ENCODE data around the gene CBX8.
"Not testable (repeated sequence)": the region's sequence is repeated elsewhere in the genome, so short reads cannot be mapped to it uniquely, and the experiment has no call there.

CBX8 gene

GRCh38 chr17:79777120-79777893, 19.6 kb downstream of the CBX8 start:
- DNase-seq = peak; percentile 76

DNA sequence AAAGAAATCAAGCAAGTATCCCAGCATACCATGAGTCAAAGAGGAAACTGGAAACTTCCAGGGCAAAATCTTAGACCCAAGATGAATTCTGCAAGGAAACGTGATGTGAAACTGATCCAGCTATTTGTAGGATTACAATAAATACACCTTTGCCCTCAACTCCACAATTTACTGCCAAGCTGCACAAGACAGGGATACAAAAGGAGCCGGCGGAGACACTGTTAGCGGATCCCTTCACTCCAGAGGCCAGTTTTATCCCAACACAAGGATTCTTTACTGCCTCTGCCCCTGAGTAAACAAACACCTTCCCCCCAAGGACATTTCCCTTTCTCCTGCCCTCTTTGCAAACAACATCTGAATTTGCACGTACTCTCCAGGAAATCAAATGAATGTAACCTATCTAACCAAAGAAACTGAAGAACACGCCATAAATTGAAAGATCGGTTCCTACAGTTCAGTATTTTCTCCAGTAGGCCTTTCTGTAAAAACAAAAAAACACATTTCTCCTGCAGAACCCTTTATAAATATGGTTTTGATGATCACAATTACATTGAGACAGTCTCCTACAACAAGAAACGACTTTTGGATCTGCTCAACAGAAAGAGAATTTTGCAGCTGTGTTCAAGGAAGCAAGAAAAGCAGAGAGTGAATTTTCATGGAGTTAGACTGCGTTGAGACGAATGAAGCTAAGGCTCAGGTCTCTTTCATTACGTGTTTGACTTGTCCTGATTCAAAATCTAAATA, 20.3 kb downstream of the CBX8 start:
- DNase-seq = no peak

GRCh38 chr17:79775632-79776031, 21.2 kb downstream of the CBX8 start:
- no peak for DNase-seq

- no peak for DNase-seq
Measured at GRCh38 chr17:79774561-79774975, 22.3 kb downstream of the CBX8 start.

DNA sequence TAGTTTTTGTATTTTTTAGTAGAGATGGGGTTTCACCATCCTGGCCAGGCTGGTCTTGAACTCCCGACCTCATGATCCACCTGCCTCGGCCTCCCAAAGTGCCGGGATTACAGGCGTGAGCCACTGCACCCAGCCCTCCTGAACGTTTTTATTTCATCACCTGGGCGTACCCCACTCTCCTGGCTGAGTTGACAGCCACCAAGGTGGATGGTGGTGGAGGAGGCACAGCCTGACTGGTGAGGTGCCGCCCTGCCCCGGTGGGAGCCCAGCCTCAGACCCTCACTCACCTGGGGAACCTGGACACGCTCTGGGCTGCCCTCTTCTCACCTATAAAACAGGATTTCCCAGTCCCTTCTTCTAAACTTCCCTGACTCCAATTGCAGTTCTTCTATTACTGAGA, 24.2 kb downstream of the CBX8 start:
- not testable (repeated sequence) for DNase-seq

- no peak for DNase-seq
Measured at GRCh38 chr17:79771276-79771675, 25.6 kb downstream of the CBX8 start.

DNA sequence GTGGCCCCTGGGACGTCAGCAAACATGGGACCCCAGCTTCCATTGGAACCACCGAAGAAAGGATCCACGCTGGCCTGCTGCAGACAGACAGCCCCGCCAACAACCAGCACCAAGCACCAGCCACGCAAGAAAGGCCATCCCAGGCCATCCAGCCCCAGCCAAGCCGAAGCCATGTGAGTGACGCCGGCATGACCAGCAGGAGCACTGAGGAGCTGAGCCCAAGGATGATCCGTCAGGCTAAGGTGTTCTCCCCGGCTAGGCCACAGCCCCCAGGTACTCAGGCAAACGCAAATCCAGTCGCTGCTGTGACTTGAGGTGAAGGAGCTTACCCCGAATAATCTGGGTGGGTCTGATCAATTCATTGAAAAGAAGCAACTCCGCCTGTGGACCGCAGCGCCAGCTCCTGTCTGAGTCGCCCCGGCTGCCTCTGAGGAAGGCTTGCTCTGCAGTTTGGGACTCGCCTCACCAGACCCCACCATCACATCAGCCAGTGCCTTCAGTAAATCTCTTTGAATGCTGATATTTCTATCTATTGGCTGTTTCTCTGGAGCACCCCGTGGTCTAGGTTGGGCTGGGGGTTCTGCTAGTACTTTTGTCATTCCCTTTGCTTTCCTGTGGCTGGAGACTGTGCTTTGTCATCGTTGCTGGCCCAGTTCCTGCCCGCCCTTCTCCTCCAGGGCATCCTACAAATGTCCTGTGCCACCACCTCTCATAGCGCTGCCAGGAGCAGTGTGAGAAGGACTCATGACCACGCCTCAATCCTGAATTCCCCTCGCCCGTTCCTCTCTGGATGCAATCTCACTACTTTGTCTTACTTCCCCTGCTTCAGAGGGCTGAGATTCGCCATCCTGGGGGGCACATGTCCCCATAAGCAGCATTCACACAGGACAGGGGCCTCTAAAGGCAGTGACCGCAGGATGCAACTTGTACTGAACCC, 27.0 kb downstream of the CBX8 start:
- DNase-seq = no peak

DNA sequence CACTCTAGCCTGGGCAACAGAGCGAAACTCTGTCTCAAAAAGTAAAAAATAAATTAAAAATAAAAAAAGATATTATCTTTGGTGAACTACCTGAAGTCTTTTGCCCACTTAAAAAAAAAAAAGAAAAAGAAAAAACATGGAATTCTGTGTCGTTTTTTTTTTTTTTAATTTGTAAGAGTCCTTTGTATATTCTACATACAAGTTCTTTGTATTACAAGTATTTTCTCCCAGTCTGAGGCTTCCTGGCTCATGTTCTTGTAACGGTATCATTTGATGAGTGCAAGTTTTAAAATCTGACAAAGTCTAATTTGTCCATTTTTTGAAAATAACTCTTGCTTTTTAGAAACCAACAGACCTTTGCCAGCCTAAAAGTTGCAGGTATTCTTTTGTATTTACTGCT, 31.2 kb downstream of the CBX8 start:
- DNase-seq = no peak

GRCh38 chr17:79761894-79762589, 34.8 kb downstream of the CBX8 start:
- DNase-seq = no peak

DNA sequence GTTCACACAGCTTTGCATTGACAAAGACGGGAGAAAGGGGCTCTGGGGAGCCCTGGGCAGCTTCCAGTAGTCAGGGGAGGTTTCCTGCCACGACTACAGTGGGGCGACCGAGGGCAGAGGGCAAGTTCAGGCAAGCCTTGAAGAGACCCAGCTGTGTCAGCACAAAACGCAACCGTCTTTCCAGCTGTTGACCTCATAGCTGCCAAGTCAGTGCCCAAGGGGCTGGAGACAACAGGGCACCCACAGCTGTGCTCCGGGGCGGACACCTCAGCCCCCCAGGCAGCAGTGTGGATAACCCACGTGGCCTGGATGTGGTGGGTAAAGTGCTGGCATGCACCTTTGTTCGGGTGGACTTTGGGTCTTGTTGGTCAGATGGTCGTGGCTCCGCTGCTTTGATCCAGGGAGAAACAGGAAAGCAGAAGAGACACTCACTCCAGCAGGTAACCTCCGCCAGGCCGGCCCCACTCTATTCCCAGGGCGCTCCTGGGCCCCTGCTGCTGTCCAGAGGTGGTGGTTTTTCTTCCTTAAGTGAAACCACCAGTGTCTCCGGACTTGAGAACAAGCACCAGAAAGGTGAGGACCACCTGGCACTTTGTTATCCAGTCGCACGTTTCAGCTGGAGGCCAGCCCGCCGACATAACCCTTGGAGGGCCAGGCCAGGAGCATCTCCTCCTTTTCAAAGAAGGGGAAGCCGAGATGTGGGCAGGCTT, 36.5 kb downstream of the CBX8 start:
- DNase-seq = no peak

- DNase-seq = no peak
Measured at GRCh38 chr17:79758271-79758670, 38.6 kb downstream of the CBX8 start.

DNA sequence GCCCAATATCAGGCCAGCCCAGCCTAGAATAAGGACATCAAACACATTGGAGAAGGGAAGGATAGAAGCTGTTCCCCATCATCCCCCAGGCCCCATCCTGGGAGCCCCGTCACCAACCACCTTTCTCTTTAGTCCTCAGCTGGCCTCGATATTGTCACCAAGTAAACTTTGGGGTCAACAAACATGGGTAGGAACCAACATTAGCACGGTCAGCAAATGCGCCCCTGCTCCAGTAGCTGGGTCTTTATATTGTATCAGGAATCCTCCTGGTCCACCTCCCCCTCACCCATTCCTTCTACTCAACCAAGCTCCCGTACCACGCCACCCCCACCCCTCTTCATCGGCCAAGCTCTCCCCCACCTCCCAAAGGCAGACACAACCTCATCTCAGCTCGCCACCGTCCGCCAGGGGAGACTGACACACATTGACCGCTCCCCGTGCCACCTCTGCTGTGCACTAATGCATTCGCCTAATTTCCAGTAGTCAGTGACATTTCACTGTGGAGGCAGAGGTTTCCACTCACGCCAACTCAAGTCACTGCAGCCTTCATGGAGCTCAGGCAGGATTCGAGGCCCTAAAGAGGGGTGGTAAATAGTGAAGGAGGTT, 39.6 kb downstream of the CBX8 start:
- no peak for DNase-seq

DNA sequence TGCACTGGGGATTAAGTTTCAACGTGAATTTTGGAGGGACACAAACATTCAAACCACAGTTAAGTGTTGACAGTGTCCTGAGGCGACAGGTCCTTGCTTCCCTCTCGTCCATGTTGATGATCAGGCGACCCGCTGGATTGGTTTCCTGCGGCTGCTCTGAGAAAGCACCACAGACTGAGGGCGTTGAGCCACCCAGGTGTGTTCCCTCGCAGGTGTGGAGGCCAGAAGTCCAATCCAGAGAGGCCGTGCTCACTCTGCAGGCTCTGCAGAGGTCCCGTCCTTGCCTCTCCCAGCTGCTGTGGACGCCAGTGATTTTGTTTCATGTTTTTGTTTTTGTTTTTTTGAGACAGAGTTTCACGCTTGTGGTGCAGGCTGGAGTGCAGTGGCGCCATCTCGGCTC, 41.3 kb downstream of the CBX8 start:
- no peak for DNase-seq

DNA sequence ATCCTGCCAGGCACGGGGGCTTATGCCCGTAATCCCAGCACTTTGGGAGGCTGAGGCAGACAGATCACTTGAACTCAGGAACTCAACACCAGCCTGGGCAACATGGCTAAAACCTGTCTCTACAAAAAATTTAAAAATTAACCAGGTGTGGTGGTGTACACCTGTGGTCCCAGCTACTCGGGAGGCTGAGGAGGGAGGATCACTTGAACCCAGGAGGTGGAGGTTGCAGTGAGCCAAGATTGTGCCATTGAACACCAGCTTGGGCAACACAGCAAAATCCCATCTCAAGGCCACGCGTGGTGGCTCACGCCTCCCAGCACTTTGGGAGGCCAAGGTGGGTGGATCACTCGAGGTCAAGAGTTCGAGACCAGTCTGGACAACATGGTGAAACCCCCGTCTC, 42.0 kb downstream of the CBX8 start:
- DNase-seq = not testable (repeated sequence)

GRCh38 chr17:79754370-79754769, 42.5 kb downstream of the CBX8 start:
- DNase-seq = no peak

- DNase-seq = no peak
Measured at GRCh38 chr17:79752175-79752574, 44.7 kb downstream of the CBX8 start.

DNA sequence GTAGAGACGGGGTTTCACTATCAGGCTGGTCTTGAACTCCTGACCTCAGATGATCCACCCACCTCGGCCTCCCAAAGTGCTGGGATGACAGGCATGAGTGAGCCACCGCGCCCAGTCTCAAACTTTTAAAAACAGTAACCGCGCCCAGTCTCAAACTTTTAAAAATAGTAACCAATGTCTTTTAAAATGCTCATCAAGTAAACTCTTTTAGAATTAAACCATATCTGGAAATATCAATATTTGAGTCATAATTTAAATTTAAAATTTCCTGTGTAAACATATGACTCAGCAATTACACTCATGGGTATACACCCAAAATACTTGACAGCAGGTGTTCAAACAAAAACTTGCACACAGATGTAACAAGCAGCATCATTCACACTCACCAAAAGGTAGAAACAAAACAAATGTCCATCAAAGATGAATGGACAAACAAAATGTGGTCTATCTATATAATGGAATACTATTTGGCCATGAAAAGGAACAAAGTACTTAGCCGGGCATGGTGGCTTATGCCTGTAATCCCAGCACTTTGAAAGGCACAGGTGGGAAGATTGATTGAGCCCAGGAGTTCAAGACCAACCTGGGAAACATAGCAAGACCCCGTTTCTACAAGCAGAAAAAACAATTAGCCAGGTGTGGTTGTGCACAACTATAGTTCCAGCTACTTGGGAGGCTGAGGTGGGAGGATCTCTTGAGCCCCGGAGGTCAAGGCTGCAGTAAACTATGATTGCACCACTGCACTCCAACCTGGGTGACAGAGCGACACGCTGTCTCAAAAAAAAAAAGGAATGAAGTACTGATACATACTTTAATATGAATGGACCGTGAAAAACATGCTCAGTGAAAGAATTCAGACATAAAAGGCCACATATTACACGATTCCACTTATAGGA, 46.0 kb downstream of the CBX8 start:
- no peak for DNase-seq

DNA sequence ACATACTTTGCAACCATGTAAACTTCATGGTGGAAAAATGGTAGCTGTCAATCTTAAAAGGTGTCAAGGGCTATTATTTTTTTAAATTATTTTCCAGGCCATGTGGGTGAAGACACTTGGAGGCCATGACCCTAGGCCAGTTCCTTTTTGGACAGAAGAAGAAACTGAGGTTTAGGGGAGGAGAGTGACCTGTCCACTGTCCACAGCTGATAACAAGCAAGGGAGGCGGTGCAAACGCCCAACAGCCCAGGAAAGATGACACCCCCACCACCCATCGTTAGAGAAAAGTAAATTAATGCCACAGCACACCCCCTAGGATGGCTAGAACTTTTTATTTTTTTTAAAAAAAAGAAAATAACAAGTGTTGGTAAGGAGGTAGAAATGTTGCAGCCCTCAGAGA, 46.9 kb downstream of the CBX8 start:
- DNase-seq = no peak

- no peak for DNase-seq
Measured at GRCh38 chr17:79749156-79749815, 47.6 kb downstream of the CBX8 start.
